GM23338 (cell line): ENCODE results near the gene DEXI. TPM values are rescaled to one million over a fixed set of nuclear protein-coding genes. Genes with fewer than 3 reads are reported as not detected.

ENCODE experiments used
- ATAC-seq: fragments of 200-7000 bp; cut with Tn5 transposase; 3 replicates; pipeline ENCODE4 v1.9.1; 2020
- DNase-seq: peaks from one replicate; pipeline ENCODE4 v3.0.0-alpha.2; 2015; ENCODE audit warnings: low spot score
- H2AFZ ChIP-seq: fragments of 200-600 bp; sonication (generic); 2 replicates; pipeline ENCODE4 v1.8.0; 2016; ENCODE audit warnings: antibody characterized with exemption, mild to moderate bottlenecking, moderate library complexity
- H3F3A ChIP-seq: fragments of 200-600 bp; sonication (generic); replicated peaks from 2 replicates; pipeline ENCODE4 v1.8.0; 2017; ENCODE audit warnings: antibody characterized with exemption, mixed run types, low read depth
- H3K27ac ChIP-seq: fragments of 200-600 bp; sonication (generic); 2 replicates; pipeline ENCODE4 v1.6.1; 2016; ENCODE audit warnings: low read depth
- H3K27me3 ChIP-seq: fragments of 200-600 bp; sonication (generic); 2 replicates; pipeline ENCODE4 v1.8.0; 2016; ENCODE audit warnings: mild to moderate bottlenecking, mixed run types, moderate library complexity; ENCODE audit not compliant: insufficient read depth
- H3K36me3 ChIP-seq: fragments of 200-600 bp; sonication (generic); 2 replicates; pipeline ENCODE4 v1.8.0; 2016; ENCODE audit warnings: mild to moderate bottlenecking; ENCODE audit not compliant: insufficient read depth
- H3K4me1 ChIP-seq: fragments of 200-600 bp; sonication (generic); 2 replicates; pipeline ENCODE4 v1.8.0; 2016; ENCODE audit warnings: mild to moderate bottlenecking, moderate library complexity; ENCODE audit not compliant: insufficient read depth
- H3K4me2 ChIP-seq: fragments of 200-600 bp; sonication (generic); 2 replicates; pipeline ENCODE4 v1.7.1; 2017; ENCODE audit warnings: mixed run types
- H3K4me3 ChIP-seq: fragments of 200-600 bp; sonication (generic); 2 replicates; pipeline ENCODE4 v1.6.1; 2016; ENCODE audit warnings: mixed run types
- H3K79me2 ChIP-seq: fragments of 200-600 bp; sonication (generic); replicated peaks from 2 replicates; pipeline ENCODE4 v1.8.0; 2017; ENCODE audit warnings: mild to moderate bottlenecking; ENCODE audit not compliant: insufficient read depth
- H3K9me2 ChIP-seq: fragments of 200-600 bp; sonication (generic); 2 replicates; pipeline ENCODE4 v1.8.0; 2017; ENCODE audit not compliant: insufficient read depth
- H4K20me1 ChIP-seq: fragments of 200-600 bp; sonication (generic); replicated peaks from 2 replicates; pipeline ENCODE4 v1.8.0; 2017; ENCODE audit warnings: mild to moderate bottlenecking; ENCODE audit not compliant: insufficient read depth
- H3K27ac Mint-ChIP-seq: 2 replicates; pipeline ENCODE4 v1.8.0; 2020; ENCODE audit warnings: inconsistent platforms, mild to moderate bottlenecking, moderate library complexity, mixed read lengths
- H3K27me3 Mint-ChIP-seq: 3 replicates; pipeline ENCODE4 v1.8.0; 2022; ENCODE audit warnings: low read depth, mild to moderate bottlenecking, moderate library complexity, mixed read lengths, inconsistent platforms; ENCODE audit not compliant: insufficient read depth, poor library complexity
- H3K36me3 Mint-ChIP-seq: 3 replicates; pipeline ENCODE4 v1.8.0; 2021; ENCODE audit warnings: low read depth, mild to moderate bottlenecking, inconsistent platforms, moderate library complexity, mixed read lengths
- H3K4me1 Mint-ChIP-seq: 3 replicates; pipeline ENCODE4 v1.8.0; 2020; ENCODE audit warnings: mild to moderate bottlenecking, inconsistent platforms, mixed read lengths
- H3K4me3 Mint-ChIP-seq: 3 replicates; pipeline ENCODE4 v1.8.0; 2021; ENCODE audit warnings: moderate library complexity, mild to moderate bottlenecking, inconsistent platforms, mixed read lengths
- H3K9me3 Mint-ChIP-seq: 3 replicates; pipeline ENCODE4 v1.8.0; 2020; ENCODE audit warnings: moderate library complexity, mild to moderate bottlenecking, inconsistent platforms, mixed read lengths
- CREB1 ChIP-seq: fragments of 250-450 bp; sonication (Bioruptor Pico); IDR thresholded peaks from 2 replicates; pipeline ENCODE4 v1.5.0; 2020; ENCODE audit warnings: low read depth, mild to moderate bottlenecking, moderate library complexity
- EZH2 ChIP-seq: fragments of 200-600 bp; sonication (generic); IDR thresholded peaks from one replicate; pipeline ENCODE4 v1.8.0; 2017; ENCODE audit warnings: antibody characterized with exemption, mild to moderate bottlenecking, low read depth; ENCODE audit not compliant: unreplicated experiment
- JUNB ChIP-seq: IDR thresholded peaks from one replicate; pipeline ENCODE4 v1.6.1; 2016; ENCODE audit warnings: antibody characterized with exemption; ENCODE audit not compliant: unreplicated experiment
- NANOG ChIP-seq: IDR thresholded peaks from 2 replicates; pipeline ENCODE4 v1.6.1; 2016; ENCODE audit warnings: antibody characterized with exemption, borderline replicate concordance
- REST ChIP-seq: IDR thresholded peaks from one replicate; pipeline ENCODE4 v1.6.1; 2018; ENCODE audit warnings: antibody characterized with exemption; ENCODE audit not compliant: unreplicated experiment
- ZNF462 ChIP-seq: fragments of 250-450 bp; sonication (Bioruptor Pico); IDR thresholded peaks from 2 replicates; pipeline ENCODE4 v1.5.0; 2020; ENCODE audit warnings: mild to moderate bottlenecking, moderate library complexity
- polyA plus RNA-seq: library from polyadenylated mRNA; unstranded; fragments of >200 nt; fragmentation: Nextera tagmentation; extraction: Ambion mirVana; gene quantifications from 2 replicates; pipeline ENCODE4 v1.2.1, GENCODE V29; 2016
- total RNA-seq: library from RNA; depleted of rRNA; stranded (reverse); fragments of >200 nt; shearing (Covaris generic); gene quantifications from 2 replicates; pipeline ENCODE4 v1.2.3, GENCODE V29; 2014

DEXI gene
- total and polyA plus RNA-seq, 2 experiments from 2014 or later = 26.5 to 58.2 TPM

GRCh38 chr16:10987361-10988163 is 45.3 kb upstream of the DEXI start (continued):
- TF ChIP-seq ZNF462 (CRISPR knock-in tag) (no peak), EZH2 (no peak)

DNA sequence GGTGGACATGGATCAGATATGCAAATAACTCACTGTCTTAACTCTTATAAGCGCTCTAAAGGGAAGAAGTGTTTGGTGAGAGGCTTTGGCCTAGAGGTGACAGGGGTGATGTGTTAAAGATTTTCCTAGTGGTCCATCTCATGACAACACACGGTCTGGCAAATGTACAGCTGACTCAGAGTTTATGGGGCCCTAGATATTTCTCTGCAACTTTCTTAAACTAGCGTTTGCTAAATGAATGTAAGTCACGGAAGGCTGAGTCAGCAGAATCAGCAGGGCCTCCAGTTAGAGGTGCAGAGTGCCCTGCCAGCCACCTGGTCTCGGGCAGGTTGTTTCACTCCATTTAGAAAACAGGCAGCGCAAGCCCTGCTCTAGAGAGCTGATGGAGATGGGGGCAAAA is 42.2 kb upstream of the DEXI start:
- Mint-ChIP-seq H3K4me1 (peaks cover 8% of the 10 kb centered on the region), H3K9me3 (no peaks in the 10 kb centered on the region), H3K4me3 (no peak overlapping the region), H3K36me3 (no peaks in the 10 kb centered on the region), H3K27ac (no peak overlapping the region), H3K27me3 (peaks cover 4% of the 10 kb centered on the region)
- Histone ChIP-seq H2AFZ (no peak overlapping the region), H3K27me3 (no peaks in the 10 kb centered on the region), H3K27ac (no peak overlapping the region), H3K79me2 (no peaks in the 10 kb centered on the region), H3K4me1 (no peaks in the 10 kb centered on the region), H3K4me2 (no peak overlapping the region), H3F3A (no peaks in the 10 kb centered on the region), H3K9me2 (no peaks in the 10 kb centered on the region), H4K20me1 (no peaks in the 10 kb centered on the region), H3K36me3 (no peaks in the 10 kb centered on the region; the same call in 1 of the 2 replicates), H3K4me3 (no peak overlapping the region)
- no peak for DNase-seq
- no peak for TF ChIP-seq REST
- no peak for TF ChIP-seq CREB1 (CRISPR knock-in tag)
- TF ChIP-seq JUNB = no peak
- no peak for TF ChIP-seq EZH2
- TF ChIP-seq NANOG = no peak
- no peak for ATAC-seq
